VCaP (cell line): Measurements from ENCODE around the gene CPE.
"Not testable (repeated sequence)": the region's sequence is repeated elsewhere in the genome, so short reads cannot be mapped to it uniquely, and the experiment has no call there.

Experiments
- H3K27ac ChIP-seq: fragments of 450-650 bp; 2 replicates; pipeline ENCODE4 v1.5.1; 2017
- TF ChIP-seq, protein P1 (sequence below): fragments of 450-650 bp; conservative IDR thresholded peaks from 2 replicates; pipeline ENCODE4 v1.5.1; 2017; ENCODE audit warnings: mild to moderate bottlenecking, moderate library complexity

CPE gene

DNA sequence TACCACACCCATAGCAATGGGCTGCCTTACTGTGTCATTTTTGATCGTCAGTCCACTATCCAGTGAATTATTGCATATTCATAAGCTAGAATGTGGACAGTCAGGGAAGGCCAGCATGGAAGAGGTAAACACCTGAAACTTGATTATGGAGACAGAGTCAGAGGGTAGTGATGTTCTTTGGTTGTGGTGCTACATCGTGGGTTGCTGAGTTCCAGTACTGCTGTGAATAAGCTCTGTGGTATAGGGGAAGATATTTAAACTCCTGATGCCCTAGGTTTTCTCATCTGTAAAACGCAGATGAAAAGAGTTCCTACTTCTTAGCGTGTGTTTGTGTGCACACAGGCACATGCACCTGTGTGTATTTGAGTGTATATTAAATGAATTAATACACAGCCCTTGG is 69.9 kb downstream of the CPE start:
- no peak overlapping the region for H3K27ac ChIP-seq
- TF ChIP-seq, protein P1, sequence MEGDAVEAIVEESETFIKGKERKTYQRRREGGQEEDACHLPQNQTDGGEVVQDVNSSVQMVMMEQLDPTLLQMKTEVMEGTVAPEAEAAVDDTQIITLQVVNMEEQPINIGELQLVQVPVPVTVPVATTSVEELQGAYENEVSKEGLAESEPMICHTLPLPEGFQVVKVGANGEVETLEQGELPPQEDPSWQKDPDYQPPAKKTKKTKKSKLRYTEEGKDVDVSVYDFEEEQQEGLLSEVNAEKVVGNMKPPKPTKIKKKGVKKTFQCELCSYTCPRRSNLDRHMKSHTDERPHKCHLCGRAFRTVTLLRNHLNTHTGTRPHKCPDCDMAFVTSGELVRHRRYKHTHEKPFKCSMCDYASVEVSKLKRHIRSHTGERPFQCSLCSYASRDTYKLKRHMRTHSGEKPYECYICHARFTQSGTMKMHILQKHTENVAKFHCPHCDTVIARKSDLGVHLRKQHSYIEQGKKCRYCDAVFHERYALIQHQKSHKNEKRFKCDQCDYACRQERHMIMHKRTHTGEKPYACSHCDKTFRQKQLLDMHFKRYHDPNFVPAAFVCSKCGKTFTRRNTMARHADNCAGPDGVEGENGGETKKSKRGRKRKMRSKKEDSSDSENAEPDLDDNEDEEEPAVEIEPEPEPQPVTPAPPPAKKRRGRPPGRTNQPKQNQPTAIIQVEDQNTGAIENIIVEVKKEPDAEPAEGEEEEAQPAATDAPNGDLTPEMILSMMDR = no peak

DNA sequence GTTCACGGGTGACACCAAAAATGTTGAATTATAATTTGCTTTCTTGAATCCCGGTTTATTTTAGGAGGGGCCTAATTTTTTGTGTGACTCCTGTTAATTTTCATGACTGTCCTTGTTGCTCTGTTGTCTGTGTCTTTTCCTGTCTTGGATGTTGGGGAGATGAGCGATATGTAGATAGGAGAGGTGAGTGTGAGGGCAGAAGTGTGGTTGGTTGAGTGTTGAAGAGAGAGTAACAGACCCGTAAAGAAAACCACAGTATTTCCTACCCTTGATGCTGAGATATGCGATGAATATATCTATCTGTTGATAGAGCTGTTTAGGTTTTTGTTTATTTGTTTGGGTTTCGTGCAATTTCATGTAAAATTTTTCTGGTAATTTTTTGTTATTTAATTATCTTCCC is 70.5 kb downstream of the CPE start:
- no peak overlapping the region for H3K27ac ChIP-seq
- TF ChIP-seq, protein P1 = no peak

DNA sequence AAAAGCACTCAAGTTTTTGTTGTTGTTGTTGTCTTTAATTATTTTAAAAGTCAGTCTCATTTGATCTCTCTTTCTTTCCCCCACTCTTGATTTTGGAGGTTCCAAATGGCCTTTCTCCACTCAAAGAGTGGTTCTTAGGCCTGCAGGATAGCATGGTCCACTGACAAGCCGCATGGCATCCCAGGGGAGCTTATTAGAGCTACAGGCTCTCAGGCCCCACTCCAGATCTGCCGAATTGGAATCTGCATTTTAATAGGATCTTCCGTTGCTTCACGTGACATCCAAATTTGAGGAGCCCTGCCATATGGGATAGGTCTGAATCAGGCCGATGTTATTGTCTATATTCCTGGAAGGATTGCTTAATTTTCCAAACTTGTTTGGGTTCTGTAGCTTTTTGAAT is 72.1 kb downstream of the CPE start:
- no peak overlapping the region for H3K27ac ChIP-seq
- TF ChIP-seq, protein P1 = no peak

DNA sequence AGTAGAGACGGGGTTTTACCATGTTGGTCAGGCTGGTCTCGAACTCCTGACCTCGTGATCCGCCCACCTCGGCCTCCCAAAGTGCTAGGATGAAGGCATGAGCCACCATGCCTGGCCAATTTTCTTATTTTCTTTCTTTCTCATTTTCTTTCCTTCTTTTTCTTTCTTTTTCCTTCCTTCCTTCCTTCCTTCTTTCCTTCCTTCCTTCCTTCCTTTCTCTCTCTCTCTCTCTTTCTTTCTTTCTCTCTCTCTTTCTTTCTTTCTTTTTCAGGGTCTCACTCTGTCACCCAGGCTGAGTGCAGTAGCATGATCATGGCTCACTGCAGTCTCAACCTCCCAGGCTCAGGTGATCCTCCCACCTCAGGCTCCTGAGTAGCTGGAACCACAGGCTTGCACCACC is 74.3 kb downstream of the CPE start:
- H3K27ac ChIP-seq = not testable (repeated sequence)

DNA sequence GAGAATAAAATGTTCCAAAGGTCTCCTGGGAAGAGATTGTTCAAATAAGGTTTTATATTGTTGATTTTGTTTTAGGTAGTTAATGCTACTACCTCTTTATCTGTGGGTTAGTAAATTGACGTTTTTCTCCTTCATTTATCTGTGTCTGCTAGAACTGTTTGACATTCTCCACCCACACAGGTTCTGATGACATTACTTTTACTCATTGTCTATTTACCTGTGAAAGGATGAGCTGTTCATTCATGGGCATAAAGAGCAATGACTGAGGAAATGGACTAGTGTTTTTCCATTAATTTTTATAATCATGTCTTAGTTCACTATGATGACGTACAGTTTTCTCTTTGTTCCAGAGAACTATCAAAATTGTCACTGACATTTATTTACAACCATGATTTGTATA is 75.6 kb downstream of the CPE start:
- no peak overlapping the region for H3K27ac ChIP-seq
- TF ChIP-seq, protein P1 = no peak

DNA sequence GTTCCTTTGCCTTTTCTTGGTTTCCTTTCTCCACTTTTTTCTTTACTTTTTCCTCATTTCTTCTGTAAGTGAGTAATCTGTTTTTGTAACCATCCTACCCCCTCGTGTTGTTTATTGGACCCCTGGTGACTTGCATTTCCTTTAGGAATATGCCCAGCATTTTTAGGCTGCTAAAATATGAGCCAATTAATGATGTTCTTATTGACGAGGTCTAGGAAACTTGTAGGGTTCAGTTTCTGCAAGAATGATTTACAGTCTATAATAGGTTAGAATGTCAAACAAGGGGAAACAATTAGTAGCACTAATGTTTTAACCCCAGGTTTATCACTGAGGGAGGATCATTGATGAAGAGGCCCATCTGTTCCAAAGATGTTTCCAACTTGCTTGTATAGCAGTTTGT is 79.0 kb downstream of the CPE start:
- TF ChIP-seq, protein P1 = no peak
- H3K27ac ChIP-seq = no peak overlapping the region

DNA sequence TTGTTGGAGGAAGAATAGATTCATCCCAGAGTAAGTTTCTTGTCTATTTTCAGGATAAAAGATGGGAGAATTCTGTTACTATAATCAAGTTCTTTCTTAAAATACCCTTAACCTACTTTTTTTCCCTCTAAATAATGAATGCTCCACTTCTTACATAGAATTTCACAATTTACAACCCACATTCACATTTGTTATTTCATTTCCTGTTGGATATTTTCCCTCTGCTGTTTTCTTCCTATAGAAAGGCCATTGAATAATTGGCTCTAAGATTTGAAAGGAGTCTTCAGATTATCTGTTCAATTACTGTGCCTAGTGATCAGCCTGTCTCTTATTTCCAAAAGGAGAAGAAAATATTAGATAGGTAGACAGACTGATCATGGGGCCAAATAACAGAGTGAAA is 79.7 kb downstream of the CPE start:
- no peak overlapping the region for H3K27ac ChIP-seq
- TF ChIP-seq, protein P1 = no peak

DNA sequence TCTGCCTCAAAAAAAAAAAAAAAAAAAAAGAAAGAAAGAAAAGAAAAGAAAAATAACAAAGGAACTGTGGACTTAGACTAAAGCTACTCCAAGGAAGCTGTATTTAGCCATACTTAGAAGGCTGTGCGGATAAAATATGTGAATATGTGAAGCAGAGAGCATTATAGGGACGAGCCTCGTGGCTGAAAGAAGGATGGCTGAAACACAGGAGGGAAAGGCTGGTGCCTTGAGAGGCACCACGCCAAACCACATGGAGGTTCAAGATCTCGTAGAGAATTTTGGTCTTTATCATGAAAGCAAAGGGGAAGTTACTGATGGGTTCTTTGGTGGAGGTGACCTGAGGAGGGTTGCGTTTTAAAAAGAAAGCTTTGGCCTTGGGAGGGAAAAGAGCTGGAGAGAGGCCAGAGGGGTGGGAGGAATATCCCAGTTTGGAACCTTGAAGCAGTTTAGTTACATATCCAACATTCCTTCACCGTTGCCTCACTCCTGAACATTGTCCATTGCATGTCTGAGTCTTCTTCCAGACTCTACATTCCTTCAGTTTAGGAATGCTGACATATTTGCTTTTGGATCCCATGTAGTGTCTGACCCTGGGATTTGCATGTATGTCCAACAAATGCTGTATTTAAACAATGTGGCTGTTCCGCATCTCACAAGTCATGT is 82.5 kb downstream of the CPE start:
- no peak overlapping the region for H3K27ac ChIP-seq
- TF ChIP-seq, protein P1 = no peak
